HG02885 (cell line): Measurements from ENCODE around the gene KIAA1328.

Experiments
- ATAC-seq: cut with Tn5 transposase; IDR thresholded peaks from one replicate; pipeline ENCODE4 v1.9.1; 2021; ENCODE audit warnings: mild to moderate bottlenecking; ENCODE audit not compliant: unreplicated experiment, poor library complexity

The KIAA1328 gene

GRCh38 chr18:37266290-37266689, 437.4 kb downstream of the KIAA1328 start:
- peak; percentile 48 for ATAC-seq

DNA sequence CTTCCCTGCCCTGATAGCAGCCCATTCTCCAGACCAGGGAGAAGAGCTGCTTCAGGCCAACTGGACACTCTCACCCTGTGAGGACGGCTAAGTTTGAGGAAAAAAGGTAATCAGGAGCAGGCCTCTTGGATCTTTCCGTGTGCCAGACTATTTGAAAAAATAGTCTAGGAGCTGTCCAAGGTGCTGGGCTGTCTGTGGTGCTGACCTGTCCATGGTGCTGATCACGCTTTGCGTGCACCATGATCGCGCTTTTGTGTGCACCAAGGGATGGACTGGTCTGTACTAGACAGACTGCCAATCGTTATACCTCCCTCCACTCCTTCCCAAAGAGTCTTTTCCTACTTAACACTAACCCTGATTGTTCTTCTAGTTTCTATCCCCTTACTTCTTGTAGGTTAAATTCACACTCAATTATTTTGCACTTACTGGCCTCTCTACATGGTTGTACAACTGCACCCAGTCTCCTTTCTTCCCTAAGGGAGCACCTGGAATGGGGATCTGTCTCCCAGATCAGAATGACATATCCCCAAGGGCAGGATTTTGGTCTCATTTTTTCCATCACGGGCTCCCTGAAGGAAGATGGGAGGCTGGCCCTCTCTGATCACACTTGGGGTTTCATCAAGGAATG, 441.2 kb downstream of the KIAA1328 start:
- no peak for ATAC-seq

DNA sequence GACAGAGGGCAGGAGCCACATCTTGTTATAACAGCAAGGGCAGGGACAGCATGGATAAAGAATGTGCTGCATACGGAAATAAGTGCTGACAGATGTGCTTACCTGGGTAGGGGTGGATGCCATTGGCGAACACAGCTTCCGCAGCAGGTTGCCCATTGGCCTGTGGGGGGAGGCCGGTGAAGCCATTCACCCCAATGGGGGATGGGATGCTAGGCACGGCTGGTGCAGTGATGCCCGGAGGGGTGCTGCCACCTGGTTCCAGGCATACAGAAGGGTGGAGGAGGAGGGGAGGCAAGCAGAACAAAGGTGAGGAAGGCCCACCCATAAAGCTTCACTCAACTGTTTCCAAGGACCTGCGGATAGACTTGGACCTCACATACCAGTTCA, 441.7 kb downstream of the KIAA1328 start:
- ATAC-seq = no peak

DNA sequence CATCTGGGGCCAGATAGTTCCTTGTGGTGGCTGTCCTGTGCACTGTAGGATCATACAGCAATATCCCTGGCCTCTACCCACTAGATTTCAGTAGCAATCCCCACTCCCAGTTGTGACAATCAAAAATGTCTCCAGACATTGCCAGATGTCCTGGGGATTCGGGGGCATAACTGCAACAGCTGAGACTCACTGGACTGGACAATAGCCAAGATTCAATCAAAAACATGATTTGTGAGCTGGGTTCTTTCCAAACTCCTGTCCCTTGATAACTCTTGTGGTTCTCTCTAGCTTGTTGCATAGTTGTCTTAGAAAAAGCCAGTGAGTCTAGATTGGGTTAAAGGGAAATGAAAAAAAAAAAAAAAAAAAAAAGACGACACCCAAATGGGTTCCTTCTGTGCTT, 443.3 kb downstream of the KIAA1328 start:
- ATAC-seq = no peak

GRCh38 chr18:37272841-37273240, 443.9 kb downstream of the KIAA1328 start:
- no peak for ATAC-seq

DNA sequence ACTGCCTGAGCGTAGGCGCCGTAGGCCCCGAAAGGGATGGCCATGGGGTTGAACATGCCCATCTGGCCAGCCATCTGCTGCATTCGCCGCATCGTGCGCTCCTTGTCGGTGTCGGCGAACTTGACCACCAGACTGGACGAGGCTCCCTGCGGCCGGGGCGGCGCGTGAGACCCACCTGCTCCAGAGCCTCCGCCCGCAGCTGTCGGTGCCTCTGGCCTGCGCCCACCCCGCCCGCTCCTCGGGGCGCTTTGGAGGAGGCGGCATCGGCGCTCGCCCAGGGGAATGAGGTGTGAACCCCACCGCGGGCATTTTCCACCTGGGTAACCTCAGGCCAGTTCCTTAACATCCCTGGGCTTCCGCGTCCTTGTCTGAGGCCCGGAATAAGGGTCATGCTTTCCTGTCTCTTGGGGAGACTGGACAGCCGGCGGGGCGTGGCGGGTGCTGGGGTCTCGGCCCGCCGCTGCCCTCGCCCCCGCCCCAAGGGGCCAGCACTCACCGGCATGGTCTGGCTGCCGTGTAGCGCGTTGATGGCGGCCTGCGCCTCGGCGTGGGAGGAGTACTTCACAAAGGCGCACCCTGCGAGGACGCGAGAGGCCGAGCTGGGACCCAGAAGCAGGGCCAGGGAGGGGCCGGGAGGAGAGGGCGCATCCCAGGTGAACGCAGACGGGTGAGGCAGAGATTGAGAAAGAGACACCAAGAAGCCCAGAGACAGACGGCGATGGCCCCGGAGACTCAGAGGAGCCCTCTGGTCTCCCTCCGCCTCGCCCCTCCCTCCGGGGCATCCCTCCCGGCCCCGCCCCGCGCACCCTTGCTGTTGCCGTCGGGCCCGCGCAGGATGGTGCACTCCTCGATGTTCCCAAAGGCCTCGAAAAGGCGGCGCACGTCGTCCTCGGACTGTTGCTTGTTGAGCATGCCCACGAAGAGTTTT, 445.6 kb downstream of the KIAA1328 start:
- ATAC-seq = no peak

- no peak for ATAC-seq
Measured at GRCh38 chr18:37275237-37275741, 446.4 kb downstream of the KIAA1328 start.

DNA sequence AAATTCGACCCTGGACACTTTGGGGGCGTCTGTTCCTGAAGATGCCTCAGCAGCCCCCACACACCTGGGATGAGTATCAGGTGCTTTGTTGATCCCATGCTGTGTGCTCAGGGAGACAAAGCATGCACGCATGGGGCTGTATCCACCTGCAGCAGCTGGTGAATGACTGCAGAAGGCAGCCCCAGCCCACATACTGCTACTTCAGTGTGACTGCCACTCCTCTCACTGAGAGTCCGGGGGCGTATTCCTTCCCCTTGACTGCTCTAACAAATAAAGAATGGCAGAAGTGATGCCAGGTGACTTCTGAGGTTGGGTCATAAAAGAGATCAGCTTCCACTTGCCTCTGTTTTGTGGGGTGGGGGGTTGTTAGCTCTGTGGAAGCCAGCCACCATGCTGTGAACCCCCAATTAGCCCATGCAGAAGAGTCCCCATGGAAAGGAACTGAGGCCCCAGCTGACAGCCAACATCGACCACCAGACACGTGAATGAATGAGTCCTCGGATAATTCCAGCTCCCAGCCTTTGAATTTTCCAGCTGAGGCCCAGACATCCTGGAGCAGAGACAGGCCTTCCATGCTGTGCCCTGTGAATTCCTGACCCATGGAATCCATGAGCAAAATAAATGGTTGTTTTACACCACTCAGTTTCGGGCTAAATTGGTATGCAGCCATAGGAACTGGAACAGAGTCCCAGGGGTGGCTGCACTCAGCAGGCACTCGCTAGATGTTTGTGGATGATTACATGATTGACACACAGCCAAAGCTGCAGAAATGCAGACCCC, 447.4 kb downstream of the KIAA1328 start:
- no peak for ATAC-seq

DNA sequence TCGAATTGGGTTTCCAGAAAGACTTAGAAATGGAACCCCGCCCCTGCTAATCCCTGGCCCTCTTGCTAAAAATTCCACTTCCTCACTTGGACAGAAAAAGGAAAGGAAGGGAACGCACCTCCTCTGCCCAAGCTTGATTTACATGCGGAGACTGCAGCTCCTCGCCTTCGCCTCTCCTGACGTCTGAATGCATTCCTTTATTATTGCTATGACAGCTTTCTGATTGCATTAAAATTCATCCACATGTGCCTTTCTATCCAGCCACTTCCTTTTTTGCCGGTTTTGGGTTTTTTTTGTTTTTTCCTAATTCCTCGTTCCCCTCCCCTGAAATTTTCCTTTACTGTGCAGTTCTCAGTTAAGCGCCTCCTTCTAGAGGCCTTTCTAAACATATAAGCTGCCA, 448.9 kb downstream of the KIAA1328 start:
- ATAC-seq = no peak
